ENCODE measurements around the gene INO80D.
"Not testable (repeated sequence)": the region's sequence is repeated elsewhere in the genome, so short reads cannot be mapped to it uniquely, and the experiment has no call there.

The INO80D gene, protein sequence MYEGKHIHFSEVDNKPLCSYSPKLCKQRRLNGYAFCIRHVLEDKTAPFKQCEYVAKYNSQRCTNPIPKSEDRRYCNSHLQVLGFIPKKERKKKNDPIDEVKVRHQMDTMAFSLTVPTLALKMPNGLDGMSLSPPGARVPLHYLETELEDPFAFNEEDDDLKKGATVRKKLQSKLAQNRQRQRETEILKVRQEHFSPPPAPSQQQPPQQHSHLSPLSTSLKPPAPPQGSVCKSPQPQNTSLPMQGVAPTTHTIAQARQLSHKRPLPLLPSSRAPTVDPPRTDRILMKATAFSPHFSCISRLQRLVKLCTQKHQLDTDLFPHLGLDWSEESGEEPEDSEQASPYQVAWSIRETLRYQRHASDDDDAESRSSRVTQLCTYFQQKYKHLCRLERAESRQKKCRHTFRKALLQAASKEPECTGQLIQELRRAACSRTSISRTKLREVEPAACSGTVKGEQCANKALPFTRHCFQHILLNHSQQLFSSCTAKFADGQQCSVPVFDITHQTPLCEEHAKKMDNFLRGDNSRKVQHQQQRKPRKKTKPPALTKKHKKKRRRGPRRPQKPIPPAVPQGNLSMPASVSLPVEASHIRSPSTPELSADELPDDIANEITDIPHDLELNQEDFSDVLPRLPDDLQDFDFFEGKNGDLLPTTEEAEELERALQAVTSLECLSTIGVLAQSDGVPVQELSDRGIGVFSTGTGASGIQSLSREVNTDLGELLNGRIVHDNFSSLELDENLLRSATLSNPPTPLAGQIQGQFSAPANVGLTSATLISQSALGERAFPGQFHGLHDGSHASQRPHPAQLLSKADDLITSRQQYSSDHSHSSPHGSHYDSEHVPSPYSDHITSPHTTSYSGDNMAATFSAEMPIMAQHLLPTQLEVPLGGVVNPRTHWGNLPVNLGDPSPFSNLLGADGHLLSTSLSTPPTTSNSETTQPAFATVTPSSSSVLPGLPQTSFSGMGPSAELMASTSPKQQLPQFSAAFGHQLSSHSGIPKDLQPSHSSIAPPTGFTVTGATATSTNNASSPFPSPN

DNA sequence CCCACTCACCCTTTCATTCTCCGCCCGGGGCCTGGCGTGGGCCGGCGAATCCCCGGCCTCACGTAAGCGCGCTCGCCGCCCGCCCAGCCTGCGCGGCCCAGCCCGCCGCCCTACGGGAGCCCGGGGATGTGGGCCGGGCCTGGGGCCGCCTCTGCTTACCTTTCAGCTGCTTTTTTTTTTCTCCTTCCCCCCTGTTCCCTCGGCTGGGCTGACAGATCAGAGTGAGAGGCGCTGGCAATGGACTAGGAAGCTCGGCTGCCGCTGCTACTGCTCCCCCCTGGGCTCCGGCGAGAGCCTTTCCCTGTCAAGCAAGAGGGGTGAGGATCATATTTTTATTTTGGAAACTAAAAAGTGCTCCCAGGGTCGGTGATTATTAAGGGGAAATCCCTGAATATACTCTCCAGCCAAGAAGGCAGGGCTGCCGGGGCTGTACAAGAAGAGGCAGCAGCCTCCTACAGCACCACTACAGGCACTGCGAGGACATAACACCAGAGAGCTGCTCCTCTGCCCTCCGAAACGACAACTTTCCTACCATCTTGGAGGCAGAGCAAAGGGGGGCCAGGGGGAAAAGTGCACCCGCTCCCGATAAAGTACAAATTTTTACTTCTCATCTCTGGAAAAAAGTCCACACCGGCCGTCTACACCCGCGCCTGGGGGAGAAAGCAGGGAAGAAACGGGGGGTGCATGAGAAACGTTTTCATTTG lies at the start of gene INO80D:
INO80D (minus strand) TSS at position 433 of the 704 bp plus-strand sequence. CDS start 23,158 bp downstream, outside the sequence.
- DNase-seq: peak; percentile 68

DNA sequence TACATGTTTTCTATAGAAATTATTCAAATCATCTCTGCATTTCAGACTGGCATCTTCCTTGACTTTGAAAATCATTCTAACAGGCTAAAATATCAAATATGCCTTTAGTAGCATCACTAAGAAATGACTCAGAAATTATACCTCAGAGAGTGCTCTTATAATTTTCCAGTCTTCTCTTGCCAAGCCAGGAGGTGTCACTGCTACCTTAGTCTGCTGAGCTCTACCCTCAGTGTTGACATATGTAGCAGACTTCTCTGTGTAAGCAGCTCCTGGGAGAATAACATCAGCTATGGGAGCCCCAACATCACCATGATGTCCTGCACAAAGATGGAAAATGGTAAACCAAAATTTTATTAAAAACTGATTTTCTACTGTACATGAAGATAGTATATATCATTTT lies 41.7 kb upstream of the INO80D start:
- no peak for DNase-seq

- no peak for DNase-seq
Observed at GRCh38 chr2:206125901-206126300, 39.9 kb upstream of the INO80D start.

GRCh38 chr2:206122569-206122968 lies 36.6 kb upstream of the INO80D start:
- DNase-seq: not testable (repeated sequence)

GRCh38 chr2:206116278-206116677 lies 30.3 kb upstream of the INO80D start:
- DNase-seq: no peak

GRCh38 chr2:206115026-206115578 lies 29.1 kb upstream of the INO80D start:
- no peak for DNase-seq

DNA sequence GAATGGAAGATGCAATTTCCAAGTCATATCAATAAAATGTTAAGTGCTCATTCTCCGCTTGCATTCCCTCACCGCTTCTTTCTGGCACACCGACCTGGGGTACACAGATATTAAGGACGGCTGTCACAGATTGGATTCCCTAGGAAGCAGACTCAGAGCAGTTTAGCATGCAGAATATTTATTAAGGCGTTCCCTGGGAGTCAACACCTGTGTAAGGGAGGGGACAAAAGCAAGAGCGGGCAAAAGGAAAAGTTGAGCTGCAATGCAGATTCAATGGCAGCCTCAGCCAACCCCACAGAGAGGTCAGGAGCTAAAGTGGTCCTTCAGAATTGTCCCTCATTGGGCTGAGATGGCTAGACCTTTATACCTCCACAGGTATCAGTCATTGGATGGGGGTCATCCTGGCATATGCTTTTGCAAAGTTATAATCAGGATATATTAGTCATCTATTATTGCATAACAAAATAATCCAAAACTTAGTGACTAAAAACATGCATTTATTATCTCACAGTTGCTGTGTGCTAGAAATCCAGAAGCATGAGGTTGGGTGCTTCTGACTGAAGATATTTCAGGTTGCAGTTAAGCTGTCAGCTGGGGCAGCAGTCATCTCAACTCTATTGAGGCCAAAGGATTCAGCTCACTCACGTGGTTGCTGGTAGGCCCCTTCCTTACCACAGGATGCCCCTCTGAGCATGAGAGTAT lies 27.0 kb upstream of the INO80D start:
- no peak for DNase-seq

GRCh38 chr2:206112108-206112507 lies 26.1 kb upstream of the INO80D start:
- DNase-seq: no peak

DNA sequence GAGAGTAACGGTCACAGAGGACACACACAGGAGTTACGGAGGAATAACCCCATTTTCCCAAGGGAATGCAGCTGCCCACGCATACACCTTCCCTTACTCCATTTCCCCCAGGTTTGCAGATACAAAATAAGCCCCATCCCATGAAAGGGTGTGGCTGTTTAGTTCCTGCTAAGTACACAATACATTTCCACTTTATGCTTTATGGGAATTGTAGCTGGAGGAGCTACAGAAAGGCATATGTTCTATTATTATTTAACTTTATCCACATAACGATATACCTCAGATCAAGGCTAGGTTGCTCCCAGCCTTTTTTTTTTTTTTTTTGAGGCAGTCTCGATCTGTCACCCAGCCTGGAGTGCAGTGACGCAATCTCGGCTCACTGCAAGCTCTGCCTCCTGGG lies 22.7 kb upstream of the INO80D start:
- no peak for DNase-seq

- no peak for DNase-seq
Observed at GRCh38 chr2:206105541-206105940, 19.6 kb upstream of the INO80D start.

- DNase-seq: no peak
Observed at GRCh38 chr2:206105038-206105437, 19.1 kb upstream of the INO80D start.

- DNase-seq: not testable (repeated sequence)
Observed at GRCh38 chr2:206098872-206099271, 12.9 kb upstream of the INO80D start.

DNA sequence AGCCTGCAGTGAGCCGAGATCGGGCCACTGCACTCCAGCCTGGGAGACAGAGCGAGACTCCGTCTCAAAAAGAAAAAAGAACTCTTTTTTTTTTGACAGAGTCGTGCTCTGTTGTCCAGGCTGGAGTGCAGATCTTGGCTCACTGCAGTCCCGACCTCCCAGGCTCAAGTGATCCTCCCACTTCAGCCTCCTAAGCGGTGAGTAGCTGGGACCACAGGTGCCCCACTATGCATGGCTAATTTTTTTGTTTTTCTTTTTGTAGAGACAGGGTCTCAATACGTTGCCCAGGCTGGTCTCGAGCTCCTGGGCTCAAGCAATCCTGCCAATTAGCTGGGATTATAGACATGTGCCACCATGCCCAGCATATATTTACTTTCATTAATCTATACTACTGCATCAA lies 12.5 kb upstream of the INO80D start:
- DNase-seq: no peak

- DNase-seq: no peak
Observed at GRCh38 chr2:206096876-206097275, 10.9 kb upstream of the INO80D start.

DNA sequence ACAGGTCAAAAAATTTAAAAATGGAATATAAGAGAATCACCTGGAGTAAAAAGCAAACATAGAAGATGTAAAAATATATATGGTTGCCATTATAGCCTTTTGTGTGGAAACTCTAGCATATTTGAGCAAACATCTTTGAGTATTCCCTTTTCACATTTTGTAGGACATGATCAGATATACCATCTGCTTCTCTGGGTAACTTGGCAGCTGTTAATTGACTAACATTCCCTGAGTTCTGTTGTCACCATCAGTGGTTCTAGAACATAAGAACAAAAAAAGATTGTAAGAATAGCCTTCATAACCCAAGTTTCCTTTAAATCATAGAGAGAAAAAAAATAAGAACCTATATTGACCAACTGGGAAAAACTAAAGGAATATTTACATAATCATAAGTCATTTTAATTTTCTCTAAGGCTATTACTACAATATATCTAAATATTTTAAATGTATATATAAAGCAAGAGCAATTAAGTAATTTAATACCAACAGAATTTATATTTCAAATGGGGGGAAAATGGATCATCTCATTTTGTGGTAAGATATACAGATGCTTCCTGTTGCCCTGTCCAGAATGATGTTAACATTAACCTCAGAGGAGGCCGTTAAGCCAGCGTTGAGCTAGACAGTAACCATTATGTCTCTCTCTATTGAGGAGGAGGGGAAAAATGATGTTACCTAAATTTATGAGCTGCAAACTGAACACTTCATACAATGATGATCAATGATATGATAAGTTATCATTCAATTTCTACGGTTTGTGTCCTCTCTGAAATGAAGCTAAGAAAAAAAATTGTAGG lies 9.8 kb upstream of the INO80D start:
- DNase-seq: no peak

- DNase-seq: no peak
Observed at GRCh38 chr2:206092297-206092696, 6.3 kb upstream of the INO80D start.

DNA sequence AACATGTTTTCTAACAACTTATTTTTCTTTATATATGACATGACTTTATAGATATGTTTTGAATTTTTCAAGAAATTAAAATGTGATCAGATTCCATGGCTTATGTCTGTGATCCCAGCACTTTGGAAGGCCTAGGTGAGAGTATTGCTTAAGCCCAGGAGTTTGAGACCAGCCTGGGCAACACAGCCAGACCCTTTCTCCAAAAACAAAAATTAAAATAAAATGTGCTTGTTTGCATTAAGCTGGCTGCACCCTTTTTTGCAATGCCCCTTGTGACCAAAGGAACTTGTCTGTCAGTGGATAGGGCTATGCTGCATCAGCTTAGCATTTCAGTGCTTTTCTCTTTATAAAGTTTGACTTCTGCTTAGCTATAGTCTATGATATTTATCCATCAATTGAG lies 2.3 kb upstream of the INO80D start:
- DNase-seq: no peak

- DNase-seq: no peak
Observed at GRCh38 chr2:206086716-206087350, 859 bp upstream of the INO80D start.

GRCh38 chr2:206084870-206085741 lies 868 bp downstream of the INO80D start:
- DNase-seq: peak; percentile 29
